ENCODE measurements around the gene TRPM6.
"Not testable (repeated sequence)": the region's sequence is repeated elsewhere in the genome, so short reads cannot be mapped to it uniquely, and the experiment has no call there.

The TRPM6 gene

DNA sequence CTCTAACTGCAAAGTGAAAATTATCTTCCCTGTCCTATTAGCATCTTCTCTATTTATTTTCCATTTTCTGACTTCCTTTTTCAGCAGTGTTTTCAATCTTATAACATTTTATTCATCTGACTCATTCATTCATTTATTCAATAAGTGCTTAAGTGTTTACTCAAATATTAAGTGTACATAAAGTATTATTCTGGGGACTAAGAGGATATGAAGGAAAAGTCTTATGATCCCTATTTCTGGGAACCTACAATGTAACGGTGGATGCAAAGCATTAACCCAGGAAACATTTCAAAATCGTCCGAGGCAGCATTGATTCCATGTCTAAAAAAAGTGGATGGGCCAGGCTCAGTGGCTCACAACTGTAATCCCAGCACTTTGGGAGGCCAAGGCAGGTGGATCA lies 19.4 kb upstream of the TRPM6 start:
- no peak for TF ChIP-seq EZH2phosphoT487 (IDR thresholded peaks at IDR 0.05; ENCODE audit: borderline replicate concordance, low read length)
- TF ChIP-seq, protein P1, sequence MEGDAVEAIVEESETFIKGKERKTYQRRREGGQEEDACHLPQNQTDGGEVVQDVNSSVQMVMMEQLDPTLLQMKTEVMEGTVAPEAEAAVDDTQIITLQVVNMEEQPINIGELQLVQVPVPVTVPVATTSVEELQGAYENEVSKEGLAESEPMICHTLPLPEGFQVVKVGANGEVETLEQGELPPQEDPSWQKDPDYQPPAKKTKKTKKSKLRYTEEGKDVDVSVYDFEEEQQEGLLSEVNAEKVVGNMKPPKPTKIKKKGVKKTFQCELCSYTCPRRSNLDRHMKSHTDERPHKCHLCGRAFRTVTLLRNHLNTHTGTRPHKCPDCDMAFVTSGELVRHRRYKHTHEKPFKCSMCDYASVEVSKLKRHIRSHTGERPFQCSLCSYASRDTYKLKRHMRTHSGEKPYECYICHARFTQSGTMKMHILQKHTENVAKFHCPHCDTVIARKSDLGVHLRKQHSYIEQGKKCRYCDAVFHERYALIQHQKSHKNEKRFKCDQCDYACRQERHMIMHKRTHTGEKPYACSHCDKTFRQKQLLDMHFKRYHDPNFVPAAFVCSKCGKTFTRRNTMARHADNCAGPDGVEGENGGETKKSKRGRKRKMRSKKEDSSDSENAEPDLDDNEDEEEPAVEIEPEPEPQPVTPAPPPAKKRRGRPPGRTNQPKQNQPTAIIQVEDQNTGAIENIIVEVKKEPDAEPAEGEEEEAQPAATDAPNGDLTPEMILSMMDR (IDR thresholded peaks at IDR 0.05; ENCODE audit: low read depth, low read length, poor library complexity, severe bottlenecking) = no peak
- no peak overlapping the region for H3K4me2 ChIP-seq (ENCODE audit: low read length)

DNA sequence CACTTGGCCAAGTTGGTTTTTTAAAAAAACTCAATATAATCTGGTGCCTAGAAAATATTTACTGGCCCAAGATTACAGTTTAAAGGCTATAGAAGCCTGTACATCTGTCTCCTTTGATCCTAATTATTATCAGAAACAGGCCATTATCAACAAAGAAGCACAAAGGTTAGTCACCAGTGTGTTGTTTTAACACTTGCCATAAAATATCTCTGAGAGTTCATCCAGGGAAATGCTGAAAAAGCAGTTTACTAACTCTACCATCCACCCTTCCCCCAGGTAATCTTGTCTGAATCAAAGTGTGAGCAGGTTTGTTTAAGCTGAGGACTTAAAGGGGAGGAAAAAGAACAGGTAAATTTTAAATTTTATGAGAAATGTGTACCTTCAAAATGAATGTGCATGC lies 13.3 kb upstream of the TRPM6 start:
- H3K27me3 ChIP-seq (ENCODE audit: control insufficient read depth, low read length) = no peaks in the 10 kb centered on the region
- no peaks in the 10 kb centered on the region for H3K36me3 ChIP-seq (ENCODE audit: control insufficient read depth, low read length)
- no peaks in the 10 kb centered on the region for H3F3A ChIP-seq (ENCODE audit: control insufficient read depth, insufficient read depth)
- H3K79me2 ChIP-seq (ENCODE audit: control insufficient read depth, low read length) = no peaks in the 10 kb centered on the region
- TF ChIP-seq, protein P1 (IDR thresholded peaks at IDR 0.05; ENCODE audit: low read depth, low read length, poor library complexity, severe bottlenecking) = no peak
- H3K27ac ChIP-seq (ENCODE audit: low read depth, low read length) = no peak overlapping the region
- H3K9me2 ChIP-seq (replicated peaks; ENCODE audit: control insufficient read depth, low read length) = no peaks in the 10 kb centered on the region
- H3K4me3 ChIP-seq (ENCODE audit: low read length) = no peak overlapping the region
- H3K9me3 ChIP-seq (ENCODE audit: control insufficient read depth, insufficient read depth, low read length) = no peaks in the 10 kb centered on the region
- no peak overlapping the region for H3K4me2 ChIP-seq (ENCODE audit: low read length)
- no peaks in the 10 kb centered on the region for H4K20me1 ChIP-seq (ENCODE audit: control insufficient read depth, insufficient read depth, low read depth, low read length)
- no peaks in the 10 kb centered on the region for H3K4me1 ChIP-seq (ENCODE audit: control insufficient read depth, low read length)

More for the DNA sequence above, 19.4 kb upstream of the TRPM6 start:
- Histone ChIP-seq H3K4me3 (ENCODE audit: low read length) (no peak overlapping the region), H3K27ac (ENCODE audit: low read depth, low read length) (no peak overlapping the region), H3K9me2 (replicated peaks; ENCODE audit: control insufficient read depth, low read length) (no peaks in the 10 kb centered on the region), H3K9me3 (ENCODE audit: control insufficient read depth, insufficient read depth, low read length) (no peaks in the 10 kb centered on the region), H3F3A (ENCODE audit: control insufficient read depth, insufficient read depth) (no peaks in the 10 kb centered on the region), H3K4me1 (ENCODE audit: control insufficient read depth, low read length) (no peaks in the 10 kb centered on the region), H3K27me3 (ENCODE audit: control insufficient read depth, low read length) (0 out of 2 replicates have a peak, but pooled peaks cover 3% of the 10 kb centered on the region), H4K20me1 (ENCODE audit: control insufficient read depth, insufficient read depth, low read depth, low read length) (no peaks in the 10 kb centered on the region), H3K36me3 (ENCODE audit: control insufficient read depth, low read length) (no peaks in the 10 kb centered on the region), H3K79me2 (ENCODE audit: control insufficient read depth, low read length) (no peaks in the 10 kb centered on the region)

DNA sequence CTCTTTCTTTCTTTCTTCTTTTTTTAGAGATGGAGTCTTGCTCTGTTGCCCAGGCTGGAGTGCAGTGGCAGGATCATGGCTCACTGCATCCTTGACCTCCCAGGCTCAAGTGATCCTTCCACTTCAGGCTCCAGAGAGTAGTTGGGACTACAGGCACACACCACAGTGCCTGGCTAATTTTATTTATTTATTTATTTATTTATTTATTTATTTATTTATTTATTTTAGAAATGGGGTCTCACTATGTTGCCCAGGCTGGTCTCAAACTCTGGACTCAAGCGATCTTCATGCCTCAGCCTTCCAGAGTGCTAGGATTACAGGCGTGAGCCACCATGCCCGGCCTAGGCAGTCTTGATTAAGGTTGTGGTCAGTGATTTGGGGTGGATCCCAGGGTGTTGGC lies 728 bp upstream of the TRPM6 start:
- not testable (repeated sequence) for H3K4me2 ChIP-seq (ENCODE audit: low read length); H3F3A ChIP-seq (ENCODE audit: control insufficient read depth, insufficient read depth); H3K9me2 ChIP-seq (replicated peaks; ENCODE audit: control insufficient read depth, low read length); H3K79me2 ChIP-seq (ENCODE audit: control insufficient read depth, low read length); H3K27me3 ChIP-seq (ENCODE audit: control insufficient read depth, low read length); H4K20me1 ChIP-seq (ENCODE audit: control insufficient read depth, insufficient read depth, low read depth, low read length); H3K36me3 ChIP-seq (ENCODE audit: control insufficient read depth, low read length); H3K9me3 ChIP-seq (ENCODE audit: control insufficient read depth, insufficient read depth, low read length); H3K4me1 ChIP-seq (ENCODE audit: control insufficient read depth, low read length); H3K27ac ChIP-seq (ENCODE audit: low read depth, low read length); H3K4me3 ChIP-seq (ENCODE audit: low read length)

DNA sequence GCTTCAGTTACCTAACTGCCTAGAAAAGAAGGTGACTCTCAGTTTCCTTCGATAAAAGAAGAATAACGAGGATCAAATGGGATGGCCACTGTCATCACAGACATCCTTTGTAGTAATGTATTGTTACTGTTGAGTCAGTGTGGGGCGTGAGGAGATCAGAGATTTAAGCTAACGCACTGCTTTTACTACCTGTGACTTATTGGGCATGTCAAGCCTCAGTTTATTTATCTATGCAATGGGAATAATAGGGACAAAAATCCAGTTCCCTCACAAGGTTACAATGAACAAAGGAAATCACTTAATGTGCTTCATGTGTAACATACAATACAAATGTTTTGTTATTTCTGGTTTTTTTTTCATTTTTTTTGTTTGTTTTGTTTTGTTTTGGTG lies 255 bp upstream of the TRPM6 start:
- no peak overlapping the region for H3K4me2 ChIP-seq (ENCODE audit: low read length)
- H3K4me1 ChIP-seq (ENCODE audit: control insufficient read depth, low read length) = no peaks in the 10 kb centered on the region
- no peaks in the 10 kb centered on the region for H3F3A ChIP-seq (ENCODE audit: control insufficient read depth, insufficient read depth)
- TF ChIP-seq, protein P1 (IDR thresholded peaks at IDR 0.05; ENCODE audit: low read depth, low read length, poor library complexity, severe bottlenecking) = no peak
- no peak for TF ChIP-seq EZH2phosphoT487 (IDR thresholded peaks at IDR 0.05; ENCODE audit: borderline replicate concordance, low read length)
- H3K9me2 ChIP-seq (replicated peaks; ENCODE audit: control insufficient read depth, low read length) = no peaks in the 10 kb centered on the region
- no peaks in the 10 kb centered on the region for H3K9me3 ChIP-seq (ENCODE audit: control insufficient read depth, insufficient read depth, low read length)
- no peak overlapping the region for H3K27ac ChIP-seq (ENCODE audit: low read depth, low read length)
- H3K4me3 ChIP-seq (ENCODE audit: low read length) = no peak overlapping the region
- H3K36me3 ChIP-seq (ENCODE audit: control insufficient read depth, low read length) = no peaks in the 10 kb centered on the region
- no peaks in the 10 kb centered on the region for H4K20me1 ChIP-seq (ENCODE audit: control insufficient read depth, insufficient read depth, low read depth, low read length)
- H3K27me3 ChIP-seq (ENCODE audit: control insufficient read depth, low read length) = peaks cover 8% of the 10 kb centered on the region
- no peaks in the 10 kb centered on the region for H3K79me2 ChIP-seq (ENCODE audit: control insufficient read depth, low read length)

All from DOHH2 (cell line).